ENCODE measurements around the gene IFT81. TPM values are rescaled to one million over a fixed set of nuclear protein-coding genes. Genes with fewer than 3 reads are reported as not detected.

Gene IFT81
- total RNA-seq, 4 donors from 2014 or later: 3.4 to 9.2 (median 8.1) TPM

- no peak for TF ChIP-seq CTCF (IDR thresholded peaks at IDR 0.05; ENCODE audit: low read depth)
These were observed 22.8 kb downstream of the IFT81 start for GRCh38 chr12:110146986-110147385.

- no peak for TF ChIP-seq CTCF (IDR thresholded peaks at IDR 0.05; ENCODE audit: low read depth)
These were observed 25.0 kb downstream of the IFT81 start for GRCh38 chr12:110149086-110149660.

GRCh38 chr12:110156766-110157165, 32.6 kb downstream of the IFT81 start:
- TF ChIP-seq CTCF (IDR thresholded peaks at IDR 0.05; ENCODE audit: low read depth): no peak

- TF ChIP-seq CTCF (IDR thresholded peaks at IDR 0.05; ENCODE audit: low read depth): no peak
These were observed 33.4 kb downstream of the IFT81 start for GRCh38 chr12:110157539-110157938.

- TF ChIP-seq CTCF (IDR thresholded peaks at IDR 0.05; ENCODE audit: low read depth): no peak
These were observed 35.6 kb downstream of the IFT81 start for GRCh38 chr12:110159671-110160245.

GRCh38 chr12:110165540-110166159, 41.5 kb downstream of the IFT81 start:
- TF ChIP-seq CTCF (IDR thresholded peaks at IDR 0.05; ENCODE audit: low read depth): no peak

GRCh38 chr12:110168732-110169455, 44.7 kb downstream of the IFT81 start:
- no peak for TF ChIP-seq CTCF (IDR thresholded peaks at IDR 0.05; ENCODE audit: low read depth)

All from subcutaneous adipose tissue (tissue), 4 donors.